Mucosa of stomach (tissue), 1 donor: Measurements from ENCODE around the gene UIMC1.
"Not testable (repeated sequence)": the region's sequence is repeated elsewhere in the genome, so short reads cannot be mapped to it uniquely, and the experiment has no call there.

ENCODE experiments used
- H3K27me3 ChIP-seq: one replicate; pipeline ENCODE4 v1.7.0; 2013; ENCODE audit warnings: mild to moderate bottlenecking, low read length; ENCODE audit not compliant: control insufficient read depth, insufficient read depth
- H3K36me3 ChIP-seq: one replicate; pipeline ENCODE4 v1.7.0; 2013; ENCODE audit warnings: low read length; ENCODE audit not compliant: control insufficient read depth, insufficient read depth
- H3K4me1 ChIP-seq: one replicate; pipeline ENCODE4 v1.7.0; 2013; ENCODE audit warnings: mild to moderate bottlenecking, low read length; ENCODE audit not compliant: control insufficient read depth, insufficient read depth
- H3K4me3 ChIP-seq: one replicate; pipeline ENCODE4 v1.7.0; 2013; ENCODE audit warnings: low read length
- H3K9ac ChIP-seq: one replicate; pipeline ENCODE4 v1.7.0; 2013; ENCODE audit warnings: mild to moderate bottlenecking, low read length, moderate library complexity
- H3K9me3 ChIP-seq: one replicate; pipeline ENCODE4 v1.7.0; 2013; ENCODE audit warnings: mild to moderate bottlenecking, low read length, moderate library complexity; ENCODE audit not compliant: control insufficient read depth
- donor health status: Pancreatic carcinoma.

The UIMC1 gene

DNA sequence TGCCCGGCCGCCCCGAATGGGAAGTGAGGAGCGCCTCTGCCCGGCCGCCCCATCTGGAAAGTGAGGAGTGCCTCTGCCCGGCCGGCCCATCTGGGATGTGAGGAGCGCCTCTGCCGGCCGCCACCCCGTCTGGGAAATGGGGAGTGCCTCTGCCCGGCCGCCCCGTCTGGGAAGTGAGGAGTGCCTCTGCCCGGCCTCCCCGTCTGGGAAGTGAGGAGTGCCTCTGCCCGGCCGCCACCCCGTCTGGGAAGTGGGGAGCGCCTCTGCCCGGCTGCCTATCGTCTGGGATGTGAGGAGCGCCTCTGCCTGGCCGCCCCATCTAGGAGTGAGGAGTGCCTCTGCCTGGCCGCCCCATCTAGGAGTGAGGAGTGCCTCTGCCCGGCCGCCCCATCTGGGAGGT is 22.4 kb downstream of the UIMC1 start:
- not testable (repeated sequence) for H3K36me3 ChIP-seq, H3K4me3 ChIP-seq, H3K27me3 ChIP-seq, H3K9ac ChIP-seq, H3K9me3 ChIP-seq, H3K4me1 ChIP-seq

DNA sequence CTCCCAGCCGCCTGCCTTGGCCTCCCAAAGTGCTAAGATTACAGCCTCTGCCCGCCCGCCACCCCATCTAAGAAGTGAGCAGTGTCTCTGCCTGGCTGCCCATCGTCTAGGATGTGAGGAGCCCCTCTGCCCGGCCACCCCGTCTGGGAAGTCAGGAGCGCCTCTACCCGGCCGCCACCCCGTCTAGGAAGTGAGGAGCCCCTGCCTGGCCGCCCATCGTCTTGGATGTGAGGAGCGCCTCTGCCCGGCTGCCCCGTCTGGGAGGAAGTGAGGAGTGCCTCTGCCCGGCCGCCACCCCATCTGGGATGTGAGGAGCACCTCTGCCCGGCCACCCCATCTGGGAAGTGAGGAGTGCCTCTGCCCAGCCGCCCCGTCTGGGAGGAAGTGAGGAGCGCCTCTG is 23.0 kb downstream of the UIMC1 start:
- H3K9me3 ChIP-seq, H3K36me3 ChIP-seq, H3K4me1 ChIP-seq, H3K27me3 ChIP-seq, H3K4me3 ChIP-seq, H3K9ac ChIP-seq: not testable (repeated sequence)

DNA sequence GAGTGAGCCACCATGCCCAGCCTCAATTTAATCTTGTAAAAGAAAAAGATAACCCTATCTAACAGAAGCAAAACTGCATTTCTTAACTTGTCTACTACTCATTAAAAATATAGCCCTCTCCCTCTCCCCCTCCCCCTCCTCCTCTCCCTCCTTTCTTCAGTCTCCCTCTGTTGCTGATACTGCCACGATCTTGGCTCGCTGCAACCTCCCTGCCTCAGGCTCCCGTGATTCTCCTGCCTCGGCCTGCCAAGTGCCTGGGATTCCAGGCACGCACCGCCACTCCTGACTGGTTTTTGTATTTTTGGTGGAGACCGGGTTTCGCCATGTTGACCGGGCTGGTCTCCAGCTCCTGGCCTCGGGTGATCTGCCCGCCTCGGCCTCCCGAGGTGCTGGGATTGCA is 23.5 kb downstream of the UIMC1 start:
- H3K4me3 ChIP-seq, H3K4me1 ChIP-seq, H3K9me3 ChIP-seq, H3K9ac ChIP-seq, H3K36me3 ChIP-seq, H3K27me3 ChIP-seq: not testable (repeated sequence)

- H3K27me3 ChIP-seq = no peaks in the 10 kb centered on the region
- no peak overlapping the region for H3K9ac ChIP-seq
- no peak overlapping the region for H3K4me3 ChIP-seq
- no peaks in the 10 kb centered on the region for H3K4me1 ChIP-seq
- H3K36me3 ChIP-seq = no peaks in the 10 kb centered on the region
- no peaks in the 10 kb centered on the region for H3K9me3 ChIP-seq
Observed at GRCh38 chr5:176980818-176981217, 25.8 kb downstream of the UIMC1 start.

DNA sequence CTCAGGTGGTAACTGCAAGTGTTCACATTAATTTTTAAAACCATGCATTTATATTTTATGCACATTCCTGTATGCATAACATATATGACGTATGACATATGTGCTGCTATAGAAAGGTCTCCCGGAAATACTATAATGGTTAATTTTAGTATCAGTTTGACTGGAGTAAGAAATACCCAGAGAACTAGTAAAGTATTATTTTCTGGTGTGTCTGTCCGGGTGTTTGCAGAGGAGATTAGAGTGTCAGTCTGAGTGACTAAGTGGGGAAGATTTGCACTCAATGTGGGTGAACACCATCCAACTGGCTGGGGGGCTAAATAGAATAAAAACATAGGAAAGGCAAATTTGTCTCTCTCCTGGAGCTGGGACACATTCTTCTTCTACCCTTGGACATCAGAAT is 26.9 kb downstream of the UIMC1 start:
- H3K9me3 ChIP-seq = no peaks in the 10 kb centered on the region
- no peaks in the 10 kb centered on the region for H3K4me1 ChIP-seq
- H3K27me3 ChIP-seq = no peaks in the 10 kb centered on the region
- no peaks in the 10 kb centered on the region for H3K36me3 ChIP-seq
- H3K4me3 ChIP-seq = no peak overlapping the region
- H3K9ac ChIP-seq = no peak overlapping the region

GRCh38 chr5:176965633-176966032 is 40.9 kb downstream of the UIMC1 start:
- H3K27me3 ChIP-seq = no peaks in the 10 kb centered on the region
- H3K9me3 ChIP-seq = no peaks in the 10 kb centered on the region
- H3K4me3 ChIP-seq = no peak overlapping the region
- H3K36me3 ChIP-seq = no peaks in the 10 kb centered on the region
- no peaks in the 10 kb centered on the region for H3K4me1 ChIP-seq
- H3K9ac ChIP-seq = no peak overlapping the region

DNA sequence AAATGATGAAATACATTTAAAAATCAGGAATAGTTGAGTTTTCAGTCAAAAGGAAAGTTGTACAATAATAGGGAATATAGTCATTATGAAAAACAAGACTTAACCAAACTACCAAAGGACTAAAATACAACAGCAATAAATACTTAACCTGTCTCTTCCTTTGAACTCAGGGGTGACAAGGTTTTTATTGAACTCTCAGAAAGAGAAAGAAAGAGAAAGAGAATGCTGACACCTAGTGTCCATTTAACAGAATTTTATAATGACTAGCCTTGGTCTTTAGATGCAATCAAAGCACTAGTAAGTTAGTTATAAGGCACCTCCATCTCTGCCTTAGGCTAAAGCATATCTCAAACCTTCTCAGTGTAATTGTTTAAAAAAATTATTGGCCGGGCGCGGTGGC is 47.5 kb downstream of the UIMC1 start:
- Histone ChIP-seq H3K9me3 (no peaks in the 10 kb centered on the region), H3K4me1 (no peaks in the 10 kb centered on the region), H3K4me3 (no peak overlapping the region), H3K36me3 (no peaks in the 10 kb centered on the region), H3K27me3 (no peaks in the 10 kb centered on the region), H3K9ac (no peak overlapping the region)

DNA sequence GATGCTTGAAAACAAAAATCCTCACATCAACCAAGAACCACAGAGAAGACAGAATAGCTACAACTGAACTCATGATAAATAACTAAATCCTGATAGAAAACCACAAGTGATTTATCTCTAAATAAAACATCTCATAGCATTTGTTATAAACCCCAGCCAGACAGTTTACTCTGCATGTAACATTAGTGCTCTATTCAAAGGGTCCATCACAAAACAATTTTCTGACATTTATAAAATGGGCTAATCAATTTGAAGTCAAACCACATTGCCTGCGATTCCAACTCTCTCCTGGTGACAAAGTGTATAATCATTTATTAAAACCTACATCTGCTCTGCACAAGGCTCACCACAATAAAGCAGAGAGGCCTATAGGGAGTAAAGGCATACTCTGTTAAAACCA is 49.8 kb downstream of the UIMC1 start:
- H3K4me3 ChIP-seq = no peak overlapping the region
- H3K4me1 ChIP-seq = no peaks in the 10 kb centered on the region
- H3K36me3 ChIP-seq = no peaks in the 10 kb centered on the region
- no peak overlapping the region for H3K9ac ChIP-seq
- no peaks in the 10 kb centered on the region for H3K27me3 ChIP-seq
- no peaks in the 10 kb centered on the region for H3K9me3 ChIP-seq

DNA sequence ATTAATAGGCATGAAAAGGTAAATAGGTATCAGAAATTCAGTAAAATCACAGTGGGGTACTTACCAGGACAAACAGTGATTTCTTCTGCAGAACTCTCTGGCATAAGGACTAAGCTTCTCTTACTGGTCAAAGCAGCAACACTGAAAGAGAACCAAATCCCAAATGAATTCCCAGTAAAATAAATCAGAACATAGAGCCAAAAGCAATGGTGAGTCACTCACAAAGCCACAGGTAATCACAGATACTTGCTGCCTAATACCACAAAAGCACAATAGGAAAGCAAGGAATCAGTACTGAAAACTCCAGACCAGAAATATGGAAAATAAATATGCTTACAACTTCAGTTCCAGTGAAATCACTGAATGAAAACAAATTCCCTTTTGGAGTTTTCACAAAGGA is 50.7 kb downstream of the UIMC1 start:
- Histone ChIP-seq H3K36me3 (no peaks in the 10 kb centered on the region), H3K4me3 (no peak overlapping the region), H3K4me1 (no peaks in the 10 kb centered on the region), H3K9me3 (no peaks in the 10 kb centered on the region), H3K9ac (no peak overlapping the region), H3K27me3 (no peaks in the 10 kb centered on the region)

DNA sequence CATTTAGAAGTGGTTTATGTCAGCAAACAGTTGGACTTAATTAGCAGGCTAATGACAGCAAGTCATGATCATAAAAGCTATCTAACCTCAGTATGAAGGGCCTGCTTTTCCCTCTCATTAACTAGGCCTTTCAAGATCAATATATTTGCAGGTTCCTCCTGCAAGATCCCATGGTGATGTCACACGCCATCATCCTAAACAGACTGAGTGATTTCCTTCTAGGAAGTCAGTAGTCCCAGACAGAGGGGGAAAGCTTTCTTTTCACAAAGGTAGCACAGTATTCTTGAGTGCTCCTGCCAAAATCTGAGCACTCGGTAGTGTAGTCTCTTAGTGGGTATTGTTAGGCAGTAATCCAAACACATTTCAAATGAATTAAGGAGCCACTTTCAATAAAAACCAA is 52.5 kb downstream of the UIMC1 start:
- H3K9me3 ChIP-seq = no peaks in the 10 kb centered on the region
- H3K27me3 ChIP-seq = no peaks in the 10 kb centered on the region
- H3K36me3 ChIP-seq = no peaks in the 10 kb centered on the region
- no peaks in the 10 kb centered on the region for H3K4me1 ChIP-seq
- H3K9ac ChIP-seq = no peak overlapping the region
- no peak overlapping the region for H3K4me3 ChIP-seq

DNA sequence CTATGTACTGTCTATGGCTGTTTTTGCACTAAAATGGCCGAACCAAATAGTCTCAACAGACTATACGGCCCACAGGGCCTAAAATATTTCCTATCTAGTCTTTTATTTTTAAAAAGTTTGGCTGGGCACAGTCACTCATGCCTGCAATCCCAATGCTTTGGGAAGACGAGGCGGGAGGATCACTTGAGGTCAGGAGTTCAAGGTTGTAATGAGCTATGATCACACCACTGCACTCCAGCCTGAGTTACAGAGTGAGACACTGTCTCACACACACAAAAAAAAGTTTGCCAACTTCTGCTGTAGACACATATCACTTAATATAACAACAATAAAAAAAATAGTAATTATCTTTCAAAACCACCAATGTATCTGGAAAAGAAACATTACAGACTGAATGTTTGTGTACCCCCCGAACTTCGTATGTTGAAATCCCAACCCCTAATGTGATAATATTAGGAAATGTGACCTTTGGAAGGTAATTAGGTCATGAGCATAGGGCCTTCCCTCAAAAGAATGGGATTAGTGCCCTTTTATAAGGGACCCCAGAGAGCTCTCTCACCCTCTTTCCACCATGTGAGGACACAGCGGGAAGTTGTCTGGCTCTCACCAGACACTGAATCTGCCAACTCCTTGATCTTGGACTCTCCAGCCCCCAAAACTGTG is 53.9 kb downstream of the UIMC1 start:
- H3K36me3 ChIP-seq = no peaks in the 10 kb centered on the region

GRCh38 chr5:176948458-176948857 is 58.1 kb downstream of the UIMC1 start:
- Histone ChIP-seq H3K9ac (no peak overlapping the region), H3K36me3 (no peaks in the 10 kb centered on the region)

More for the DNA sequence above, 53.9 kb downstream of the UIMC1 start:
- H3K9ac ChIP-seq = no peak overlapping the region
- no peaks in the 10 kb centered on the region for H3K27me3 ChIP-seq
- no peaks in the 10 kb centered on the region for H3K9me3 ChIP-seq
- H3K4me1 ChIP-seq = no peaks in the 10 kb centered on the region
- no peak overlapping the region for H3K4me3 ChIP-seq

DNA sequence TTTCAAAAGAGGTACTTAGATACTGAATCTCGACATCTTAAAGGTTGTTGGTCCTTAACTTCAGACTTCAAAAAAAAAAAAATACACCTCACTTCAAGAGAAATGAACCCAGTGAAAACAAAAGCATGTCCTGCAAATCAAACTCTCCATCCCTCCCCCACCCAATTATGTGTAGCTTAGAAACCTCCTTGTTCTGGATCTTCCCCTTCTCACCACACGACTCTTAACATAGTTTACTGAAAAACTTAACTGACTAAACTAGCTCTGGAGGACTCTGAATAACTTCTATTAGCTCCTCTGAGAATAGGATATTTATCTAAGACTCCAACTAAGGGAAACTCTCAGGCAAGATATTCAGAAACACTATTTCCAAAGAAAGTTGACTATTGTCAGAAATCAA is 58.7 kb downstream of the UIMC1 start:
- Histone ChIP-seq H3K27me3 (no peaks in the 10 kb centered on the region), H3K4me3 (no peak overlapping the region), H3K36me3 (no peaks in the 10 kb centered on the region), H3K9ac (no peak overlapping the region), H3K9me3 (no peaks in the 10 kb centered on the region), H3K4me1 (no peaks in the 10 kb centered on the region)

More at GRCh38 chr5:176948458-176948857, 58.1 kb downstream of the UIMC1 start:
- H3K4me3 ChIP-seq = no peak overlapping the region
- no peaks in the 10 kb centered on the region for H3K9me3 ChIP-seq
- H3K27me3 ChIP-seq = no peaks in the 10 kb centered on the region
- H3K4me1 ChIP-seq = no peaks in the 10 kb centered on the region
